OCI-LY3 (cell line): ENCODE results near the gene WDR37.

Experiments used
- H2AFZ ChIP-seq: fragments of 200-600, 300-600 bp; shearing (Covaris generic); 2 replicates; pipeline ENCODE4 v1.6.0; 2014; ENCODE audit warnings: antibody characterized with exemption, low read depth, low read length
- H3K27ac ChIP-seq: fragments of 200-600, 300-600 bp; sonication (generic); 2 replicates; pipeline ENCODE4 v1.5.1; 2014; ENCODE audit warnings: mild to moderate bottlenecking, low read length, moderate library complexity, mixed read lengths
- H3K27me3 ChIP-seq: fragments of 200-600, 300-600 bp; sonication (generic); 2 replicates; pipeline ENCODE4 v1.6.1; 2014; ENCODE audit warnings: low read depth, low read length, mixed read lengths
- H3K36me3 ChIP-seq: fragments of 200-600, 300-600 bp; sonication (generic); replicated peaks from 2 replicates; pipeline ENCODE3; 2014; ENCODE audit warnings: low read depth, low read length, mixed read lengths
- H3K4me1 ChIP-seq: fragments of 300-600, 200-600 bp; sonication (generic); 2 replicates; pipeline ENCODE4 v1.6.1; 2014; ENCODE audit warnings: low read length, mixed read lengths
- H3K4me2 ChIP-seq: fragments of 200-600, 300-600 bp; sonication (generic); 2 replicates; pipeline ENCODE4 v1.6.1; 2014; ENCODE audit warnings: low read length, mixed read lengths
- H3K4me3 ChIP-seq: fragments of 300-600, 200-600 bp; sonication (generic); 2 replicates; pipeline ENCODE4 v1.5.1; 2014; ENCODE audit warnings: antibody characterized with exemption, mild to moderate bottlenecking, low read length, moderate library complexity
- H3K79me2 ChIP-seq: fragments of 300-600, 200-600 bp; shearing (Covaris generic); 2 replicates; pipeline ENCODE4 v1.6.1; 2014; ENCODE audit warnings: mild to moderate bottlenecking, low read length, mixed read lengths
- H3K9ac ChIP-seq: fragments of 300-600, 200-600 bp; shearing (Covaris generic); 2 replicates; pipeline ENCODE4 v1.6.0; 2014; ENCODE audit warnings: mild to moderate bottlenecking, low read length, moderate library complexity
- H3K9me3 ChIP-seq: fragments of 200-600, 300-600 bp; shearing (Covaris generic); 2 replicates; pipeline ENCODE4 v1.6.1; 2014; ENCODE audit warnings: low read length, mixed read lengths; ENCODE audit not compliant: insufficient read depth
- H4K20me1 ChIP-seq: fragments of 200-600, 300-600 bp; sonication (generic); 2 replicates; pipeline ENCODE4 v1.6.1; 2016; ENCODE audit warnings: low read length, mixed read lengths; ENCODE audit not compliant: insufficient read depth
- EZH2phosphoT487 ChIP-seq: fragments of 200-600 bp; shearing (Covaris generic); IDR thresholded peaks from 2 replicates; pipeline ENCODE4 v1.6.1; 2018; ENCODE audit warnings: antibody characterized with exemption, mixed run types, low read depth
- TF ChIP-seq, protein P1 (sequence below): fragments of 200-600, 300-600 bp; sonication (generic); IDR thresholded peaks from 2 replicates; pipeline ENCODE4 v1.5.1; 2014; ENCODE audit warnings: antibody characterized with exemption, low read length, low read depth

WDR37 gene

GRCh38 chr10:1155791-1156615 lies 99.8 kb downstream of the WDR37 start:
- Histone ChIP-seq H4K20me1 (no peaks in the 10 kb centered on the region), H3K4me3 (no peak overlapping the region), H3K9me3 (no peaks in the 10 kb centered on the region), H3K27ac (no peak overlapping the region), H3K4me1 (peaks cover 21% of the 10 kb centered on the region), H2AFZ (no peak overlapping the region), H3K79me2 (no peaks in the 10 kb centered on the region), H3K36me3 (no peaks in the 10 kb centered on the region), H3K4me2 (no peak overlapping the region), H3K27me3 (no peaks in the 10 kb centered on the region), H3K9ac (no peak overlapping the region)
- TF ChIP-seq, protein P1, sequence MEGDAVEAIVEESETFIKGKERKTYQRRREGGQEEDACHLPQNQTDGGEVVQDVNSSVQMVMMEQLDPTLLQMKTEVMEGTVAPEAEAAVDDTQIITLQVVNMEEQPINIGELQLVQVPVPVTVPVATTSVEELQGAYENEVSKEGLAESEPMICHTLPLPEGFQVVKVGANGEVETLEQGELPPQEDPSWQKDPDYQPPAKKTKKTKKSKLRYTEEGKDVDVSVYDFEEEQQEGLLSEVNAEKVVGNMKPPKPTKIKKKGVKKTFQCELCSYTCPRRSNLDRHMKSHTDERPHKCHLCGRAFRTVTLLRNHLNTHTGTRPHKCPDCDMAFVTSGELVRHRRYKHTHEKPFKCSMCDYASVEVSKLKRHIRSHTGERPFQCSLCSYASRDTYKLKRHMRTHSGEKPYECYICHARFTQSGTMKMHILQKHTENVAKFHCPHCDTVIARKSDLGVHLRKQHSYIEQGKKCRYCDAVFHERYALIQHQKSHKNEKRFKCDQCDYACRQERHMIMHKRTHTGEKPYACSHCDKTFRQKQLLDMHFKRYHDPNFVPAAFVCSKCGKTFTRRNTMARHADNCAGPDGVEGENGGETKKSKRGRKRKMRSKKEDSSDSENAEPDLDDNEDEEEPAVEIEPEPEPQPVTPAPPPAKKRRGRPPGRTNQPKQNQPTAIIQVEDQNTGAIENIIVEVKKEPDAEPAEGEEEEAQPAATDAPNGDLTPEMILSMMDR: no peak
- no peak for TF ChIP-seq EZH2phosphoT487

DNA sequence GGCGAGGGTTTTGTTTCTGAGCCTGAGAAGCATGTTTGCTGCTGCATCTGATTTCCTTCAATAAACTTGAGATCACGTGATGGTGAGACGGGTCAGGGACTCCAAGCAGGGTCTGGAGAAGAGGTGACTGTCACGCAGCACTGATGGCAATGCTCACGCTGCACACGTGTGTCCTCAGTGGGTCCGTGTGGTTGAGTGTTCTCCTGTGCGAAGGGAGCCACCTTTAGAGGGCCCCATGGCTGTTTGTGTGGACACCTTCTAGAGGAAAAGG lies 100.4 kb downstream of the WDR37 start:
- no peak overlapping the region for H3K4me3 ChIP-seq
- no peaks in the 10 kb centered on the region for H3K27me3 ChIP-seq

GRCh38 chr10:1156921-1157614 lies 100.9 kb downstream of the WDR37 start:
- TF ChIP-seq, protein P1: no peak
- no peak for TF ChIP-seq EZH2phosphoT487
- Histone ChIP-seq H3K9ac (no peak overlapping the region), H3K79me2 (no peaks in the 10 kb centered on the region), H3K4me1 (peaks cover 21% of the 10 kb centered on the region), H3K9me3 (no peaks in the 10 kb centered on the region), H3K36me3 (no peaks in the 10 kb centered on the region), H4K20me1 (no peaks in the 10 kb centered on the region), H2AFZ (no peak overlapping the region), H3K4me2 (no peak overlapping the region), H3K27me3 (0 out of 2 replicates have a peak, but pooled peaks cover 4% of the 10 kb centered on the region), H3K4me3 (no peak overlapping the region), H3K27ac (no peak overlapping the region)

More for the DNA sequence above, 100.4 kb downstream of the WDR37 start:
- Histone ChIP-seq H3K9me3 (no peaks in the 10 kb centered on the region), H3K4me1 (peaks cover 20% of the 10 kb centered on the region), H2AFZ (no peak overlapping the region), H3K4me2 (no peak overlapping the region), H3K9ac (no peak overlapping the region), H3K36me3 (no peaks in the 10 kb centered on the region), H3K79me2 (no peaks in the 10 kb centered on the region), H4K20me1 (no peaks in the 10 kb centered on the region), H3K27ac (no peak overlapping the region)
- TF ChIP-seq, protein P1: no peak
- no peak for TF ChIP-seq EZH2phosphoT487

DNA sequence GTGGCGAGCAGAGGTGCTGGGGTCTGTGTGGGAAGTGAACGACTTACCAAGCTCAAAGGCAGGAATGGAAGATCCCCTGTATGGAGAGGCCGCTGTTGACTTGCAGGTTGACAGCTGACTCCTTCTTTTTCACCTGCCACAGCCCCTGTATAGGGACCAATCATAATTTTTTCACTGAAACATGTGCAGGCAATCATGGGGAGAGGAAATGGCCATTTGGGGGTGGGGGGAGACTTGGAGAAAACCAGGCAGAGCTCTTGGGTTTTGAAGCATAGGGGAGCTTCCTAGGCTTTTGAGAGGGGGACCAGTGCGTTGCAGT lies 101.4 kb downstream of the WDR37 start:
- Histone ChIP-seq H3K9me3 (no peaks in the 10 kb centered on the region), H4K20me1 (no peaks in the 10 kb centered on the region), H3K27ac (no peak overlapping the region), H2AFZ (no peak overlapping the region), H3K4me2 (no peak overlapping the region), H3K4me3 (no peak overlapping the region), H3K79me2 (no peaks in the 10 kb centered on the region), H3K4me1 (peaks cover 16% of the 10 kb centered on the region), H3K9ac (no peak overlapping the region), H3K27me3 (0 out of 2 replicates have a peak, but pooled peaks cover 8% of the 10 kb centered on the region), H3K36me3 (no peaks in the 10 kb centered on the region)
- TF ChIP-seq EZH2phosphoT487: no peak
- TF ChIP-seq, protein P1: no peak
